A549 (cell line): Measurements from ENCODE around the gene SLC5A3. TPM values are rescaled to one million over a fixed set of nuclear protein-coding genes. Genes with fewer than 3 reads are reported as not detected.

Experiments
- ATAC-seq, 2 experiments: fragments of 200-7000 bp in 1 of 2; fragments of >200 bp in 1 of 2; cut with Nextera tagmentation in 1 of 2; cut with Tn5 transposase in 1 of 2; 3 replicates each; pipeline versions ENCODE4 v1.8.0 to v1.9.1; 2018 to 2020; ENCODE audit warnings: mild to moderate bottlenecking in 1 of 2, moderate library complexity in 1 of 2
- CTCF ChIA-PET: fragments of 300-600 bp; sonication (Branson Sonifier 250); formaldehyde crosslinking; extraction: SDS; loops from one replicate; lab custom pipeline; 2021; ENCODE audit warnings: antibody characterized with exemption, inconsistent platforms; lab: Yijun Ruan, JAX
- POLR2A ChIA-PET: fragments of 350-600 bp; formaldehyde crosslinking; extraction: SDS; loops from one replicate; lab custom pipeline; 2021; ENCODE audit warnings: antibody characterized with exemption, inconsistent platforms; lab: Yijun Ruan, JAX
- DNase-seq, 2 experiments: peaks; one replicate each; pipeline versions ENCODE4 v3.0.0 to v3.0.0-alpha.2; 2011 to 2016; ENCODE audit warnings: low read depth in 1 of 2, low spot score in 1 of 2
- FAIRE-seq: peaks from 2 replicates; lab custom pipeline; 2011; peaks lifted over from hg19 to GRCh38; lab: Jason Lieb, UNC
- H3K27ac ChIP-seq, 2 experiments: fragments of >200 bp; sonication (Bioruptor Twin); formaldehyde crosslinking; 3 replicates each; pipeline ENCODE4 v1.5.1; 2016 to 2017
- H3K4me1 ChIP-seq: fragments of >200 bp; sonication (Bioruptor Twin); formaldehyde crosslinking; 3 replicates; pipeline ENCODE4 v1.6.1; 2016
- H3K4me2 ChIP-seq: fragments of >200 bp; sonication (Bioruptor Twin); formaldehyde crosslinking; 3 replicates; pipeline ENCODE4 v1.6.1; 2016
- H3K4me3 ChIP-seq: fragments of >200 bp; sonication (Bioruptor Twin); formaldehyde crosslinking; 3 replicates; pipeline ENCODE4 v1.5.1; 2016
- H3K9me3 ChIP-seq: fragments of >200 bp; sonication (Bioruptor Twin); formaldehyde crosslinking; 3 replicates; pipeline ENCODE4 v1.6.1; 2016
- BHLHE40 ChIP-seq: IDR thresholded peaks from 2 replicates; pipeline ENCODE4 v1.6.1; 2012; ENCODE audit warnings: low read depth, low read length, inconsistent platforms
- CBX2 ChIP-seq: fragments of 200-600 bp; sonication (generic); IDR thresholded peaks from 2 replicates; pipeline ENCODE4 v1.6.1; 2016; ENCODE audit warnings: low read depth, mild to moderate bottlenecking, borderline replicate concordance
- CBX8 ChIP-seq: fragments of 200-600 bp; sonication (generic); IDR thresholded peaks from 2 replicates; pipeline ENCODE4 v1.6.1; 2016
- CEBPB ChIP-seq, 2 experiments: fragments of >200 bp in 1 of 2; sonication (Bioruptor Twin) in 1 of 2; formaldehyde crosslinking in 1 of 2; IDR thresholded peaks; 2 replicates each; pipeline ENCODE4 v1.6.1; 2012 to 2016
- EHF ChIP-seq: fragments of 250-450 bp; sonication (Bioruptor Pico); IDR thresholded peaks from 2 replicates; pipeline ENCODE4 v1.5.0; 2020; ENCODE audit warnings: mild to moderate bottlenecking
- EHMT2 ChIP-seq: fragments of 200-600 bp; sonication (generic); IDR thresholded peaks from 2 replicates; pipeline ENCODE4 v1.6.1; 2016; ENCODE audit warnings: antibody characterized with exemption, low read depth, mild to moderate bottlenecking, moderate library complexity
- HOXA7 ChIP-seq: fragments of 250-450 bp; sonication (Bioruptor Pico); IDR thresholded peaks from 2 replicates; pipeline ENCODE4 v1.5.0; 2020; ENCODE audit warnings: mild to moderate bottlenecking, moderate library complexity
- HOXB5 ChIP-seq: fragments of 250-450 bp; sonication (Bioruptor Pico); IDR thresholded peaks from 2 replicates; pipeline ENCODE4 v1.5.0; 2020; ENCODE audit warnings: mild to moderate bottlenecking, moderate library complexity
- JUNB ChIP-seq: fragments of >200 bp; sonication (Bioruptor Twin); formaldehyde crosslinking; IDR thresholded peaks from 2 replicates; pipeline ENCODE4 v1.6.1; 2016
- KDM1A ChIP-seq: fragments of 200-600 bp; sonication (generic); IDR thresholded peaks from 2 replicates; pipeline ENCODE4 v1.6.1; 2016; ENCODE audit warnings: low read depth, mild to moderate bottlenecking
- NFE2L2 ChIP-seq: fragments of 150-350 bp; conservative IDR thresholded peaks from 2 replicates; pipeline ENCODE4 v1.6.1; 2014; ENCODE audit warnings: low read length
- NR3C1 ChIP-seq: fragments of >200 bp; sonication (Bioruptor Twin); formaldehyde crosslinking; IDR thresholded peaks from 3 replicates; pipeline ENCODE4 v1.6.1; 2017
- PHF8 ChIP-seq: fragments of 200-600 bp; sonication (generic); IDR thresholded peaks from 2 replicates; pipeline ENCODE4 v1.6.1; 2016; ENCODE audit warnings: low read depth, mild to moderate bottlenecking, antibody characterized with exemption, moderate library complexity, borderline replicate concordance
- POLR2AphosphoS2 ChIP-seq: conservative IDR thresholded peaks from 2 replicates; pipeline ENCODE4 v1.6.1; 2012; ENCODE audit warnings: low read length, improper control_type of control experiment, inconsistent platforms
- RARB ChIP-seq: fragments of 250-450 bp; sonication (Bioruptor Pico); IDR thresholded peaks from 2 replicates; pipeline ENCODE4 v1.8.0; 2021; ENCODE audit warnings: mild to moderate bottlenecking, moderate library complexity
- SMC3 ChIP-seq: fragments of >200 bp; sonication (Bioruptor Twin); formaldehyde crosslinking; IDR thresholded peaks from 3 replicates; pipeline ENCODE4 v1.6.1; 2018; ENCODE audit warnings: inconsistent platforms
- TP53 ChIP-seq: fragments of 250-450 bp; sonication (Bioruptor Pico); IDR thresholded peaks from 2 replicates; pipeline ENCODE4 v1.5.0; 2021; ENCODE audit warnings: mild to moderate bottlenecking, moderate library complexity
- ZFP36 ChIP-seq: fragments of 450-650 bp; IDR thresholded peaks from 2 replicates; pipeline ENCODE4 v1.6.1; 2014; ENCODE audit warnings: borderline replicate concordance; ENCODE audit not compliant: partially characterized antibody
- ZNF302 ChIP-seq: fragments of 250-450 bp; sonication (Bioruptor Pico); IDR thresholded peaks from 2 replicates; pipeline ENCODE4 v1.9.0; 2021; ENCODE audit warnings: inconsistent platforms, mild to moderate bottlenecking, moderate library complexity
- ZSCAN20 ChIP-seq: fragments of 250-450 bp; sonication (Bioruptor Pico); IDR thresholded peaks from 2 replicates; pipeline ENCODE4 v1.8.0; 2022; ENCODE audit warnings: mild to moderate bottlenecking, moderate library complexity
- WGBS: methylation state at CpG from one replicate; pipeline ENCODE4 v1.1.6; 2017; ENCODE audit errors: missing lambda C conversion rate; 5-methylcytosine and 5-hydroxymethylcytosine counted together
- polyA plus RNA-seq, 4 experiments: library from polyadenylated mRNA; depleted of rRNA in 3 of 4; stranded (reverse); fragments of >200 nt; fragmentation: RNase III in 1 of 4; extraction: RNeasy Plus Mini Kit Qiagen cat#74134 plus additional on column Dnase treatment in 1 of 4; gene quantifications; 2 replicates in 3 of 4; 3 replicates in 1 of 4; pipeline ENCODE4 v1.2.3, GENCODE V29; 2011 to 2017
- TF ChIP-seq, protein P1 (sequence below): fragments of 200-600 bp; sonication (generic); IDR thresholded peaks from 2 replicates; pipeline ENCODE4 v1.6.1; 2016; ENCODE audit warnings: antibody characterized with exemption, mild to moderate bottlenecking, moderate library complexity
- TF ChIP-seq, protein P2 (sequence below): fragments of 450-650 bp; IDR thresholded peaks from 2 replicates; pipeline ENCODE4 v1.6.1; 2014; ENCODE audit warnings: antibody characterized with exemption
- TF ChIP-seq, protein P3 (sequence below): IDR thresholded peaks from 2 replicates; pipeline ENCODE4 v1.6.1; 2012; ENCODE audit warnings: low read depth, borderline replicate concordance
- TF ChIP-seq, protein P4 (sequence below): IDR thresholded peaks from 2 replicates; pipeline ENCODE4 v1.6.1; 2012
- TF ChIP-seq, protein P5 (sequence below): fragments of 250-450 bp; sonication (Bioruptor Pico); IDR thresholded peaks from 2 replicates; pipeline ENCODE4 v1.5.0; 2020; ENCODE audit warnings: low read depth, mild to moderate bottlenecking, moderate library complexity
- TF ChIP-seq, protein P6 (sequence below): IDR thresholded peaks from 2 replicates; pipeline ENCODE4 v1.6.1; 2012

The SLC5A3 gene
- polyA plus RNA-seq, 2 of the 4 experiments (the other 2 are of a cell fraction), result 7.2 to 7.7 TPM

DNA sequence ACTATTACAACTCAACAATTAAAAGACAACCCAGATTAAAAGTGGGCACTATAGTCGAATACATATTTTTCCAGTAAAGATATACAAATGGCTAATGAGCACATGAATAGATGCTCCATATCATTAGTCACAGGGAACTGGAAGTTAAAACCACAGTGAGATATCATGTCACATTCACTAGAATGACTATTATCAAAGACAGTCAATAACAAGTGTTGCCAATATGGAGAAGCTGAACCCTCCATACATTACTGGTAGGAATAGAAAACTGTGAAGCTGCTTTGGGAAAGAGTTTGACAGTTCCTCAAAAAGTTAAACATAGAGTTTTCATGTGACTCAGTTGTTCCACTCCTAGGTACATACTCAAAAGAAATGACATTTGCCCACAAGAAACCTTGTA, 30.6 kb upstream of the SLC5A3 start:
- TF ChIP-seq ZSCAN20 (CRISPR knock-in tag) (no peak), SMC3 (no peak), RARB (no peak), ZNF302 (CRISPR knock-in tag) (no peak), HOXA7 (CRISPR knock-in tag) (no peak), TP53 (CRISPR knock-in tag) (no peak), EHF (no peak), BHLHE40 (no peak), NR3C1 (no peak), POLR2AphosphoS2 (no peak)
- TF ChIP-seq, protein P1, sequence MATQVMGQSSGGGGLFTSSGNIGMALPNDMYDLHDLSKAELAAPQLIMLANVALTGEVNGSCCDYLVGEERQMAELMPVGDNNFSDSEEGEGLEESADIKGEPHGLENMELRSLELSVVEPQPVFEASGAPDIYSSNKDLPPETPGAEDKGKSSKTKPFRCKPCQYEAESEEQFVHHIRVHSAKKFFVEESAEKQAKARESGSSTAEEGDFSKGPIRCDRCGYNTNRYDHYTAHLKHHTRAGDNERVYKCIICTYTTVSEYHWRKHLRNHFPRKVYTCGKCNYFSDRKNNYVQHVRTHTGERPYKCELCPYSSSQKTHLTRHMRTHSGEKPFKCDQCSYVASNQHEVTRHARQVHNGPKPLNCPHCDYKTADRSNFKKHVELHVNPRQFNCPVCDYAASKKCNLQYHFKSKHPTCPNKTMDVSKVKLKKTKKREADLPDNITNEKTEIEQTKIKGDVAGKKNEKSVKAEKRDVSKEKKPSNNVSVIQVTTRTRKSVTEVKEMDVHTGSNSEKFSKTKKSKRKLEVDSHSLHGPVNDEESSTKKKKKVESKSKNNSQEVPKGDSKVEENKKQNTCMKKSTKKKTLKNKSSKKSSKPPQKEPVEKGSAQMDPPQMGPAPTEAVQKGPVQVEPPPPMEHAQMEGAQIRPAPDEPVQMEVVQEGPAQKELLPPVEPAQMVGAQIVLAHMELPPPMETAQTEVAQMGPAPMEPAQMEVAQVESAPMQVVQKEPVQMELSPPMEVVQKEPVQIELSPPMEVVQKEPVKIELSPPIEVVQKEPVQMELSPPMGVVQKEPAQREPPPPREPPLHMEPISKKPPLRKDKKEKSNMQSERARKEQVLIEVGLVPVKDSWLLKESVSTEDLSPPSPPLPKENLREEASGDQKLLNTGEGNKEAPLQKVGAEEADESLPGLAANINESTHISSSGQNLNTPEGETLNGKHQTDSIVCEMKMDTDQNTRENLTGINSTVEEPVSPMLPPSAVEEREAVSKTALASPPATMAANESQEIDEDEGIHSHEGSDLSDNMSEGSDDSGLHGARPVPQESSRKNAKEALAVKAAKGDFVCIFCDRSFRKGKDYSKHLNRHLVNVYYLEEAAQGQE, result no peak
- TF ChIP-seq, protein P2, sequence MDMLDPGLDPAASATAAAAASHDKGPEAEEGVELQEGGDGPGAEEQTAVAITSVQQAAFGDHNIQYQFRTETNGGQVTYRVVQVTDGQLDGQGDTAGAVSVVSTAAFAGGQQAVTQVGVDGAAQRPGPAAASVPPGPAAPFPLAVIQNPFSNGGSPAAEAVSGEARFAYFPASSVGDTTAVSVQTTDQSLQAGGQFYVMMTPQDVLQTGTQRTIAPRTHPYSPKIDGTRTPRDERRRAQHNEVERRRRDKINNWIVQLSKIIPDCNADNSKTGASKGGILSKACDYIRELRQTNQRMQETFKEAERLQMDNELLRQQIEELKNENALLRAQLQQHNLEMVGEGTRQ, result no peak
- TF ChIP-seq, protein P3, sequence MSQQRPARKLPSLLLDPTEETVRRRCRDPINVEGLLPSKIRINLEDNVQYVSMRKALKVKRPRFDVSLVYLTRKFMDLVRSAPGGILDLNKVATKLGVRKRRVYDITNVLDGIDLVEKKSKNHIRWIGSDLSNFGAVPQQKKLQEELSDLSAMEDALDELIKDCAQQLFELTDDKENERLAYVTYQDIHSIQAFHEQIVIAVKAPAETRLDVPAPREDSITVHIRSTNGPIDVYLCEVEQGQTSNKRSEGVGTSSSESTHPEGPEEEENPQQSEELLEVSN, result no peak
- Histone ChIP-seq H3K4me1 (no peaks in the 10 kb centered on the region), H3K9me3 (no peaks in the 10 kb centered on the region), H3K27ac (no peak overlapping the region), H3K4me2 (no peak overlapping the region), H3K4me3 (no peak overlapping the region)
- DNase-seq, result no peak
- ChIA-PET POLR2A (no interaction called here), CTCF (no interaction called here)
- no peak for ATAC-seq
- FAIRE-seq, result no peak
- WGBS, result 0% methylated on average over 1 of the region's 1 CpG

DNA sequence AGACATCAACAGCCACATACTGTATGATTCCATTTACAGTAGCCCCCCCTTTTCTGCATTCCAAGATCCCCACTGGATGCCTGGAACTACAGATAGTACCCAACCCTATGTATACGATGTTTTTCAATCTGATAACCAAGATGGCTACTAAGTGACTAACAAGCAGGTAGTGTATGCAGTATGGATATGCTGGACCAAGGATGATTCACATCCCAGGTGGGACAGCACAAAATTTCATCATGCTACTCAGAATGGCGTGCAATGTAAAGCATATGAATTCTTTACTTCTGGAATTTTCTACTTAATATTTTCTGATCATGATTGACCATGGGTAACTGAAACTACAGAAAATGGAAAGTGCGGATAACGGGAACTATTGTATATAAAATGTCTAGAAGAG, 30.0 kb upstream of the SLC5A3 start:
- no peak for DNase-seq
- POLR2A ChIA-PET, result no interaction called here
- H3K4me1 ChIP-seq, result no peaks in the 10 kb centered on the region
- H3K9me3 ChIP-seq, result no peaks in the 10 kb centered on the region
- TF ChIP-seq EHF, result no peak
- no peak for TF ChIP-seq CBX2
- TF ChIP-seq, protein P4, sequence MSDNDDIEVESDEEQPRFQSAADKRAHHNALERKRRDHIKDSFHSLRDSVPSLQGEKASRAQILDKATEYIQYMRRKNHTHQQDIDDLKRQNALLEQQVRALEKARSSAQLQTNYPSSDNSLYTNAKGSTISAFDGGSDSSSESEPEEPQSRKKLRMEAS, result no peak
- TF ChIP-seq, protein P5, sequence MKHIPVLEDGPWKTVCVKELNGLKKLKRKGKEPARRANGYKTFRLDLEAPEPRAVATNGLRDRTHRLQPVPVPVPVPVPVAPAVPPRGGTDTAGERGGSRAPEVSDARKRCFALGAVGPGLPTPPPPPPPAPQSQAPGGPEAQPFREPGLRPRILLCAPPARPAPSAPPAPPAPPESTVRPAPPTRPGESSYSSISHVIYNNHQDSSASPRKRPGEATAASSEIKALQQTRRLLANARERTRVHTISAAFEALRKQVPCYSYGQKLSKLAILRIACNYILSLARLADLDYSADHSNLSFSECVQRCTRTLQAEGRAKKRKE (CRISPR knock-in tag), result no peak
- no peak for TF ChIP-seq HOXB5
- no peak for TF ChIP-seq TP53 (CRISPR knock-in tag)
- TF ChIP-seq, all 56 proteins: peak for 0
- H3K4me3 ChIP-seq, result no peak overlapping the region
- no peak overlapping the region for H3K27ac ChIP-seq
- ATAC-seq (no peak), FAIRE-seq (no peak)
- CTCF ChIA-PET, result no interaction called here
- 50% methylated on average over 4 of the region's 4 CpGs for WGBS
- H3K4me2 ChIP-seq, result no peak overlapping the region

DNA sequence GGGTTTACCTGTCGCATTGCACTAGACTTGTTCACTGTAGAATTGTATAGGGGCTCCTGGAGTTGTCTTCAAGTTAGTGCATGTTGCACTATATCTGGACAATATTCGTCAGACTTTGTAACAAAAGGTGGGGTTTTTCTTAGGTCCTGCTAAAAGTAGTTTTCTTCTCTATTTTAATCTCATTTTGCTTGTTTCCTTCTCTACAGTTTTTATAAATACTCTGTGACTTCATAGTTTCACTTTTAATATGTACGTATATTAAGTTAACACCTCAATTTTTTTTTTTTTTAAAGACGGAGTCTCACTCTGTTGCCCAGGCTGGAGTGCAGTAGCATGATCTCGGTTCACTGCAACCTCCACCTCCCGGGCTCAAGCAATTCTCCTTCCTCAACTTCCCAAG, 26.5 kb upstream of the SLC5A3 start:
- ATAC-seq, result no peak
- POLR2A ChIA-PET, result no interaction called here
- FAIRE-seq, result no peak
- no peak for DNase-seq
- no peak for TF ChIP-seq JUNB
- TF ChIP-seq, protein P4, result no peak
- no peak for TF ChIP-seq CEBPB (IDR thresholded peaks at IDR 0.05)
- no peak for TF ChIP-seq NFE2L2
- no peak for TF ChIP-seq ZFP36
- TF ChIP-seq EHMT2, result no peak
- no peak for TF ChIP-seq KDM1A
- TF ChIP-seq PHF8, result no peak
- no peak for TF ChIP-seq NR3C1
- no peak for TF ChIP-seq CBX8
- TF ChIP-seq EHF, result no peak
- no peak for TF ChIP-seq SMC3
- TF ChIP-seq, protein P6, sequence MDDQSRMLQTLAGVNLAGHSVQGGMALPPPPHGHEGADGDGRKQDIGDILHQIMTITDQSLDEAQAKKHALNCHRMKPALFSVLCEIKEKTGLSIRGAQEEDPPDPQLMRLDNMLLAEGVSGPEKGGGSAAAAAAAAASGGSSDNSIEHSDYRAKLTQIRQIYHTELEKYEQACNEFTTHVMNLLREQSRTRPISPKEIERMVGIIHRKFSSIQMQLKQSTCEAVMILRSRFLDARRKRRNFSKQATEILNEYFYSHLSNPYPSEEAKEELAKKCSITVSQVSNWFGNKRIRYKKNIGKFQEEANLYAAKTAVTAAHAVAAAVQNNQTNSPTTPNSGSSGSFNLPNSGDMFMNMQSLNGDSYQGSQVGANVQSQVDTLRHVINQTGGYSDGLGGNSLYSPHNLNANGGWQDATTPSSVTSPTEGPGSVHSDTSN, result no peak
- TF ChIP-seq, all 56 proteins: peak for 0
- Histone ChIP-seq H3K4me1 (no peaks in the 10 kb centered on the region), H3K4me3 (no peak overlapping the region), H3K4me2 (no peak overlapping the region), H3K9me3 (no peaks in the 10 kb centered on the region), H3K27ac (no peak overlapping the region)
- WGBS, result 56% methylated on average over 6 of the region's 6 CpGs
- CTCF ChIA-PET, result interaction anchor here (0.7 kb wide), 1 partner anchor 39 kb away, joined by 4 read pairs; no protein-coding TSS in a partner anchor
